Activated CD4-positive, alpha-beta T cell treated with anti-CD3 and anti-CD28 coated beads for 4 hours (primary cell): ENCODE measurements around the gene ITGB1.
"Not testable (repeated sequence)": the region's sequence is repeated elsewhere in the genome, so short reads cannot be mapped to it uniquely, and the experiment has no call there.

Source experiments
- DNase-seq, 2 donors: peaks; one replicate each; pipeline ENCODE4 v3.0.0-alpha.2; 2020

Gene ITGB1

GRCh38 chr10:32931593-32931992 is 26.4 kb downstream of the ITGB1 start:
- DNase-seq: no peak

- no peak for DNase-seq
Observed at GRCh38 chr10:32930036-32930435, 28.0 kb downstream of the ITGB1 start.

GRCh38 chr10:32929634-32930033 is 28.4 kb downstream of the ITGB1 start:
- no peak for DNase-seq

- no peak for DNase-seq
Observed at GRCh38 chr10:32927750-32928149, 30.3 kb downstream of the ITGB1 start.

- DNase-seq: no peak
Observed at GRCh38 chr10:32923849-32924248, 34.2 kb downstream of the ITGB1 start.

GRCh38 chr10:32923134-32923533 is 34.9 kb downstream of the ITGB1 start:
- DNase-seq: no peak

- no peak for DNase-seq
Observed at GRCh38 chr10:32922170-32922569, 35.9 kb downstream of the ITGB1 start.

- DNase-seq: not testable (repeated sequence)
Observed at GRCh38 chr10:32917817-32918216, 40.2 kb downstream of the ITGB1 start.

GRCh38 chr10:32911285-32912016 is 46.6 kb downstream of the ITGB1 start:
- DNase-seq: no peak

- DNase-seq: not testable (repeated sequence)
Observed at GRCh38 chr10:32909970-32910369, 48.1 kb downstream of the ITGB1 start.

- DNase-seq: no peak
Observed at GRCh38 chr10:32909456-32909855, 48.6 kb downstream of the ITGB1 start.

GRCh38 chr10:32906595-32906994 is 51.4 kb downstream of the ITGB1 start:
- no peak for DNase-seq

- DNase-seq: no peak
Observed at GRCh38 chr10:32905466-32905865, 52.6 kb downstream of the ITGB1 start.

- DNase-seq: no peak
Observed at GRCh38 chr10:32901815-32902214, 56.2 kb downstream of the ITGB1 start.

GRCh38 chr10:32895200-32895968 is 62.6 kb downstream of the ITGB1 start:
- DNase-seq: not testable (repeated sequence)

- DNase-seq: no peak
Observed at GRCh38 chr10:32893916-32894664, 63.9 kb downstream of the ITGB1 start.

- no peak for DNase-seq
Observed at GRCh38 chr10:32893434-32893833, 64.6 kb downstream of the ITGB1 start.

- DNase-seq: no peak
Observed at GRCh38 chr10:32891261-32891660, 66.8 kb downstream of the ITGB1 start.

- DNase-seq: no peak
Observed at GRCh38 chr10:32890444-32890843, 67.6 kb downstream of the ITGB1 start.

- no peak for DNase-seq
Observed at GRCh38 chr10:32889631-32890212, 68.3 kb downstream of the ITGB1 start.

GRCh38 chr10:32888161-32888927 is 69.7 kb downstream of the ITGB1 start:
- no peak for DNase-seq

GRCh38 chr10:32887481-32887880 is 70.5 kb downstream of the ITGB1 start:
- no peak for DNase-seq
